HG02970 (cell line): ENCODE data around the gene CUL3.
"Not testable (repeated sequence)": the region's sequence is repeated elsewhere in the genome, so short reads cannot be mapped to it uniquely, and the experiment has no call there.

Experiments used
- ATAC-seq: cut with Tn5 transposase; IDR thresholded peaks from one replicate; pipeline ENCODE4 v1.9.1; 2021; ENCODE audit warnings: mild to moderate bottlenecking, moderate library complexity, moderate number of reproducible peaks; ENCODE audit not compliant: unreplicated experiment, low FRiP score

Gene CUL3

GRCh38 chr2:224487940-224488339, 97.2 kb downstream of the CUL3 start:
- ATAC-seq: not testable (repeated sequence)

- ATAC-seq: not testable (repeated sequence)
These were observed 99.8 kb downstream of the CUL3 start for GRCh38 chr2:224485081-224486014.

- no peak for ATAC-seq
These were observed 105.3 kb downstream of the CUL3 start for GRCh38 chr2:224479826-224480225.

DNA sequence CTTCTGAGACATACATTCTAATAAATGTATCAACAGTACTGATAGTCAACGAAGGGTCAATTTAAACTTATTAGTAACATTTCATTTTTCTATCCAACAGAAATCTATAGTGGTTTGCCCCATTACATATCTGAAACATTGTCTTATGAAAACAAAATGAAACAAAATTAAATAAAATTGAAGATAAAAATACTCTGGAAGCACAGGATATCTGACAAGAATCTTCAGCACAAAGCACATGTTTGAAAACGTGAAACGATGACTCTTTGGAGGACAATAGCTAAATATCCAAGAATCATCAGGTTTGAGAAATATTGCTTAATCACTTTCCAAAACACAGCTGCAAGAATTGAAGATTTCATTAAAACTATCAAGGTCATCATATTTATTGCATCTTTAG, 112.3 kb downstream of the CUL3 start:
- no peak for ATAC-seq

DNA sequence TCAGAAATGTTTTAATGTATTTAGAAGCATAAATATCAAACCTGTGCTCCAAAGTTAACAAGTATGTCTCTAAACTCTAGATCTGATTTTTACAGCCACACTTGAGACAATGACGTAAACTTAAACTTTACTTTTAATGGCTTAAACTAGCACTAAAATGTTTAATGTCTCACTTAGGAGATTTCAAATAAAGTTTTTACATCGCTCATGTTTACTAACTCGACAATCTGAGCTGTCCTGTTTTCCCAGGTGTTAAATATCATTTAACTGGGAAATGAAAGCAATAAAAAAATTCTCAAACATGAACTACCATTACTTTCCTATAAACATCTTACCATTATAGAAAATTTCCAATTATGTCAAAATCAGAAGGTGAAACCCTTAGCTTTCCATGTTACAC, 113.0 kb downstream of the CUL3 start:
- no peak for ATAC-seq

DNA sequence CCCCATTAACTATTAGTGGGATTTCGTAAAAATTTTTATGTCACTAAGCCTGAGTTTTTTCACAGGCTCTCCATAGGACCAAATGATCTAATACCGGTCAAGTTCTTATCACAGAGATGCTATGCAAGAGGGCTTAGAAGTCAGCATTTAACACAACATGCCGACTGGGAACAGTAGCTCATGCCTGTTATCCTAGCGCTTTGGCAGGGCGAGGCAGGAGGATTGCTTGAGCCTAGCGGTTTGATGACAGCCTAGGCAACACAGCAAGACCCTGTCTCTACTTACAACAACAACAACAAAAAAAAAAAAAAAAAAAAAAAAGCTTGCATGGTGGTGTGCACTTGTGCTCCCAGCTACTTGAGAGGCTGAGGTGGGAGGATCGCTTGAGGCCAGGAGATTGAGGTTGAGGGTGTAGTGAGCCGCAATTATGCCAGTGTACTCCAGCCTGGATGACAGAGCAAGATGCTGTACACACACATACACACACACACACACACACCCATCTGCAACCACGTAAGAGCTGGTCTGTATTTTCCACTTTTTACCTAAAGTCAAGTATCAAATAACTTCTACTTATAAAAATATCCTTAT, 115.7 kb downstream of the CUL3 start:
- no peak for ATAC-seq

- ATAC-seq: no peak
These were observed 118.8 kb downstream of the CUL3 start for GRCh38 chr2:224466304-224466895.

DNA sequence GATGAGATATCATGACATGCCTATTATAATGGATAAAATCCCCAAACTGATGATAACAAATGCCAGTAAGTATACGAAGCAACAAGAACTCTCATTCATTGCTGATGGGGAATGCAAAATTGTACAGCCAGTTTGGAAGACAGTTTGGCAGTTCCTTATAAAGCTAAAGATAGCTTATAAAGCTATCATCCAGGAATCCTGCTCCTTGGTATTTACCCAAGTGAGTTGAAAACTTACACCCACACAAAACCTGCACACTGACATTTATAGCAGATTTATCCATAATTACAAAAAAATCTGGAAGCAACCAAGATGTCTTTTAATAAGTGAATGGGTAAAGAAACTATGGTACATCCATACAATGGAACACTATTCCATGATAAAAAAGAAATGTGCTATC, 123.8 kb downstream of the CUL3 start:
- no peak for ATAC-seq

DNA sequence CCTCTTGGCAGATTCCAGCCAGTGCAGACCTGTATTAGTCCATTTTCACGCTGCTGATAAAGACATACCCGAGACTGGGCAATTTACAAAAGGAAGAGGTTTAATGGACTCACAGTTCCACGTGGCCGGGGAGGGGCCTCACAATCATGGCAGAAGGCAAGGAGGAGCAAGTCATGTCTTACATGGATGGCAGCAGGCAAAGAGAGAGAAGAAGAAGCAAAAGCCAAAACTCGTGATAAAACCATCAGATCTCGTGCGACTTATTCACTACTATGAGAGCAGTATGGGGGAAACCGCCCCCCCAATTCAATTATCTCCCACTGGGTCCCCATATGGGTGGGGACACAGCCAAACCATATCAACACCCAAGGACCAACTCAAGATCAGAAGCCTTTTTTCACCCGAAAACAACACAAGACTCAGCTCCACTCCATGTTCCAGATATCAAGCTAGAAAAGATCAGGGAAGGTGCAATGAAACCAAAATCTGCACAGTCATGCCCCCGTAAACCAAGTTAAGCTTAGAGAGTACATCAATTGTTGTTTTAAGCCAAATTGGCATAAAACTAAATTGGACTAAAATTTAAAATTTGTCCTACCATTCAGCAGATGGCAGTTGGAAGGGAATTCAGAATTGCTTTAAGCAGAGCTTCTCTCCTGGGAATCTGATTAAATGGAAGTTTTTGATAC, 127.6 kb downstream of the CUL3 start:
- ATAC-seq: no peak

DNA sequence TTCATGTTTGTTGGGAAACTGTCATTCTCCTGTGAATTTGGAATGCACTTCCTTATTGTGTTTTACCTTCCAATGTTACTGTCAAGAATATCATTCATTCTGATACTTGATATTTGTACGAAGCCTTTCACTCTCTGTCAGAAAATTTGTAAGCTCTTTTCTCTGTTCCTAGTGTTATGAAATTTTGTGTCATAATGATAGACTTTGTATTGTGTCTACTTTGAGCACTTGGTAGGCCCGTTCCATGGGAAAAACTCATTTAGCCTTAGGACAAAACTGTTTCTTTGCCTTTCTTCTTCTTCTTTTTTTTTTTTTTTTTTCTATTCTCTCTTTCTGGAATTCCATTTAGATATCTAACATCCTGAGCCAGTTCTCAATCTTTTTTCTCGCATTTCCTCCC, 131.3 kb downstream of the CUL3 start:
- ATAC-seq: no peak

DNA sequence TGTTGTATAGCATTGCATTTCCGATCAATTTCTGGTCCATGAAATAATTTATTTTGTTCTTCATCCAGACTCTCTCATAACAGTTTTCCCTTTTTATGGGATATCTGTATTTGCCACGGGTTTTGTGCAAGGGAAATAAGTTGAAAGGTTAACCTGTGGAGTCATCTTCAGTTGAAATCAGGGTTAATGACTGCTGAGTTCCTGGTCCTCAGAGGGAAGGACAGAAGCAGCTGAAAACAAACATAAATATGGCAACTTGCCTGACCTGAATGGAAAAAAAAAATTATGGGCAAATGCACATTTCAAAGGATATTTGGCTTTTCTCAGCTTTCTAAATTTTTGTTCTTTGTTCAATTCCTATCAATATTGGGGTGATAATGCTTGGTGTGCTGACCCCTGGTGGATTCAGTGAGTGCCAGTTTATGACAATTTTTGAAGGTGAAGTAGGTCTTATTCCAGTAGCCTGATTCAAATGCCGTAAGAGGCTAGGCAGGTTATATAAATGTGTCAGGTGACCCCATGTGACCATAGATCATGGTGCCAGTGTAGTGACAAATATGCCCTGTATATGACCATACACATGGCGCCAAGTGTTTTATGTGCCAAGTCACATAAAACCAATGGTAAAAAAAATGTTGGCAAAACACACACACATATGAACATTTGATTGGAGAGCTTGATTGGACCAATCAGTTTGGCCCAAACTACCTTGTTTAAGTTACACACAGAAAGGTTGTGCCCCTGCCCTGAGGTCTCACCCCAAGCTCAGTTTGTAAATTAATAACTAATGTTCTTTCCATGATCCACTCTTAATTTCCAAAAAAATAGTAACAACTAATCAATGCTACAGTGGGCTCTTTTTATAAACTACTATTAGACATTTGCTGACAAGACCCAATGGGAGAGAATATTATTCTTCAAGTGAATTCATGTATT, 135.7 kb downstream of the CUL3 start:
- ATAC-seq: no peak

DNA sequence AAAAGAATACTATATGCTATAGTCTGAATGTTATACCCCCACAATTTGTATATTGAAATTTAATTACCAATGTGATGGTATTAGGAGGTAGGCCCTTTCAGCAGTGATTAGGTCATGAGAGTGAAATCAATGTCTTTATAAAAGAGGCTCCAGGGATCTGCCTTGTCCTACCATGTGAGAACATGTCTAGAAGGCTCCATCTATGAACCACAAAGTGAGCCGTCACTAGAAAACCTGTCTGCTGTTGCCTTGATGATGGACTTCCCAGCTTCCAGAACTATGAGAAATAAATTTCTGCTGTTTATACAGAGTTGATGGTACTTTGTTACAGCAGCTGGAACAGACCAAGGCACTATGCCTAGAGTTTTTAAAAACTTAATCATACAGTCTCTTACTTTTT, 136.9 kb downstream of the CUL3 start:
- no peak for ATAC-seq

GRCh38 chr2:224444783-224445182, 140.4 kb downstream of the CUL3 start:
- no peak for ATAC-seq

GRCh38 chr2:224444021-224444420, 141.1 kb downstream of the CUL3 start:
- ATAC-seq: no peak

GRCh38 chr2:224442071-224442967, 142.8 kb downstream of the CUL3 start:
- no peak for ATAC-seq

DNA sequence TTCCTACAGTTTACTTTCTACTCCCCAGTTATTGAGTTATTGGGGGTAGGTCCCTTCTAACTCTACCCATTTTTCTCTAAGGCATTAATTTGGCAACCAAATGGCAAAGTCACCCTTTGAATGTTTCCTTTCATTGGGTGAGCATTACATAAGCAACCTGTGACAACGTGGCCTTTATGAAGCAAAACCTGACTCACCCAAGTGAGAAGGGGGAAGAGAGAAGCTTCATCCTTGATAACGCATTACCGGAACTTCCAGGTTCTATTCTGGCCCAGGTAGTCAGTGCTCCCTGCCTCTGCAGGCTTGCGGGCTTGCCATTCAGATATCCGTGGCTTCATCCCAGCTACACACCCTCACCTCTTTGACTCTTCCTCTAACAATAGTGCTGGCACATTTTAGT, 144.2 kb downstream of the CUL3 start:
- ATAC-seq: no peak

DNA sequence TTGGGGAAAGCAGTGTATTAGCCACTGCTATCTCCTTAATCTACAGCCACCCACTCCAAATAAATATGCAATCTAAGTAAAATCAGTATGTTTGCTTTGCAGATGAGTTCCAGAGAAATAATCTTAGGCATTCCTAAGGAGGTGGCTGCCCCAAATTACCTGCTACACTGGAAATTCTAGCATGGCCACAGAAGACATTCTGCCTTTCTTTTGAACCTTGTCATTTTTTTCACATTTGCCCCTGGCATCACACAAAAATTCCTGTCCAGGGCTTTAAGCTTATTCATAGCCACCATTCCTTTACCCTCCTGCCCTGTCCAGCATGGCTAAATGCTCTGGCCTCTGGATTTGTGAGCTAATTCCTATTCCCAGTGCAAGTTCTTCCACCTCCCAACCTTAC, 146.4 kb downstream of the CUL3 start:
- ATAC-seq: no peak

GRCh38 chr2:224436634-224437033, 148.5 kb downstream of the CUL3 start:
- no peak for ATAC-seq

GRCh38 chr2:224434618-224435017, 150.5 kb downstream of the CUL3 start:
- ATAC-seq: no peak
